ENCODE data around the gene RFX3.

Gene RFX3

GRCh38 chr9:3177146-3177761 lies 348.5 kb downstream of the RFX3 start:
- no peak overlapping the region for H3K27ac Mint-ChIP-seq
- peaks cover 51% of the 10 kb centered on the region for H3K27me3 Mint-ChIP-seq
- ATAC-seq: no peak
- no peak for DNase-seq
- peaks cover 14% of the 10 kb centered on the region for H3K4me1 Mint-ChIP-seq
- no peak overlapping the region for H3K4me3 Mint-ChIP-seq
- H3K9me3 Mint-ChIP-seq: no peaks in the 10 kb centered on the region

GRCh38 chr9:3173374-3173773 lies 352.4 kb downstream of the RFX3 start:
- Mint-ChIP-seq H3K4me1 (no peaks in the 10 kb centered on the region), H3K27ac (no peak overlapping the region), H3K4me3 (no peak overlapping the region), H3K9me3 (no peaks in the 10 kb centered on the region), H3K27me3 (peaks cover 37% of the 10 kb centered on the region)
- ATAC-seq: no peak
- no peak for DNase-seq

GRCh38 chr9:3170819-3171218 lies 355.0 kb downstream of the RFX3 start:
- H3K4me1 Mint-ChIP-seq: no peaks in the 10 kb centered on the region
- no peaks in the 10 kb centered on the region for H3K9me3 Mint-ChIP-seq
- DNase-seq (no peak), ATAC-seq (no peak)
- H3K4me3 Mint-ChIP-seq: no peak overlapping the region
- H3K27me3 Mint-ChIP-seq: peaks cover 48% of the 10 kb centered on the region
- no peak overlapping the region for H3K27ac Mint-ChIP-seq

All from stimulated activated naive CD8-positive, alpha-beta T cell treated with anti-CD3 and anti-CD28 coated beads, Interleukin-15, amount 100 ng/mL, for 72 hours (primary cell).